HepG2 (cell line): ENCODE measurements around the gene CNTD1. TPM values are rescaled to one million over a fixed set of nuclear protein-coding genes. Genes with fewer than 3 reads are reported as not detected.

Source experiments
- ATAC-seq: fragments of 200-7000 bp; cut with Tn5 transposase; 3 replicates; pipeline ENCODE4 v1.9.1; 2020; ENCODE audit warnings: mild to moderate bottlenecking, moderate library complexity
- BruUV-seq: library from RNA; stranded (reverse); fragments of 400-500 nt; replicated peaks from 2 replicates; lab custom pipeline; 2021; lab: Mats Ljungman, UMichigan
- CTCF ChIA-PET: fragments of 300-600 bp; formaldehyde crosslinking; extraction: SDS; loops from one replicate; lab custom pipeline; 2021; ENCODE audit warnings: low total read pairs, inconsistent platforms, low intra/inter-chr PET ratio; lab: Yijun Ruan, JAX
- POLR2A ChIA-PET: fragments of 350-600 bp; sonication (Branson Sonifier 250); formaldehyde crosslinking; loops from one replicate; lab custom pipeline; 2020; ENCODE audit warnings: antibody characterized with exemption, inconsistent platforms; lab: Yijun Ruan, JAX
- DNase-seq: peaks from one replicate; pipeline ENCODE4 v3.0.0-alpha.2; 2015; ENCODE audit warnings: low spot score
- FAIRE-seq: peaks from 3 replicates; lab custom pipeline; 2011; peaks lifted over from hg19 to GRCh38; lab: Jason Lieb, UNC
- H2AFZ ChIP-seq: one replicate; pipeline ENCODE4 v1.6.1; 2011; ENCODE audit warnings: low read length, inconsistent platforms
- H3K27ac ChIP-seq: fragments of 300-600 bp; 3 replicates; pipeline ENCODE4 v1.8.0; 2011; ENCODE audit warnings: mixed run types, mild to moderate bottlenecking, mixed read lengths, low read length, inconsistent platforms; ENCODE audit not compliant: insufficient read depth; ENCODE audit errors: extremely low read length
- H3K27me3 ChIP-seq, 2 experiments: fragments of 200-600 bp in 1 of 2; 2 replicates in 1 of 2; 3 replicates in 1 of 2; pipeline versions ENCODE4 v1.6.0 to v1.8.0; 2011; ENCODE audit warnings: low read length in 2 of 2, mild to moderate bottlenecking in 2 of 2, moderate library complexity in 2 of 2, inconsistent platforms in 1 of 2; ENCODE audit not compliant: insufficient read depth in 2 of 2, control insufficient read depth in 1 of 2
- H3K36me3 ChIP-seq, 2 experiments: fragments of 200-600 bp in 1 of 2; replicated peaks in 1 of 2; 2 replicates in 1 of 2; 3 replicates in 1 of 2; pipeline versions ENCODE4 v1.5.1 to v1.8.0; 2011; ENCODE audit warnings: low read length in 2 of 2, inconsistent platforms in 1 of 2; ENCODE audit not compliant: insufficient read depth in 2 of 2, control insufficient read depth in 1 of 2
- H3K4me1 ChIP-seq: 2 replicates; pipeline ENCODE4 v1.5.1; 2012; ENCODE audit warnings: low read length, inconsistent platforms; ENCODE audit not compliant: insufficient read depth
- H3K4me2 ChIP-seq: 2 replicates; pipeline ENCODE4 v1.6.0; 2011; ENCODE audit warnings: low read depth, low read length, inconsistent platforms
- H3K4me3 ChIP-seq, 3 experiments: fragments of 200-600 bp in 1 of 3; sonication (generic), shearing (Covaris generic) in 1 of 3; replicated peaks in 1 of 3; 2 replicates each; pipeline ENCODE4 v1.5.1; 2011 to 2016; ENCODE audit warnings: low read length in 3 of 3, inconsistent platforms in 2 of 3, low read depth in 2 of 3, mild to moderate bottlenecking in 2 of 3, control low read depth in 1 of 3, mixed read lengths in 1 of 3; ENCODE audit not compliant: insufficient read depth in 1 of 3
- H3K79me2 ChIP-seq: one replicate; pipeline ENCODE4 v1.6.1; 2011; ENCODE audit warnings: low read length, inconsistent platforms; ENCODE audit not compliant: insufficient read depth
- H3K9ac ChIP-seq: 2 replicates; pipeline ENCODE4 v1.6.0; 2011; ENCODE audit warnings: mild to moderate bottlenecking, low read depth, low read length, inconsistent platforms; ENCODE audit not compliant: insufficient read depth
- H3K9me3 ChIP-seq: 2 replicates; pipeline ENCODE4 v1.5.1; 2012; ENCODE audit warnings: mild to moderate bottlenecking, low read length
- H4K20me1 ChIP-seq: 2 replicates; pipeline ENCODE4 v1.6.0; 2011; ENCODE audit warnings: inconsistent platforms, mild to moderate bottlenecking, low read length, moderate library complexity; ENCODE audit not compliant: insufficient read depth
- AGO2 ChIP-seq: fragments of 200-400 bp; formaldehyde crosslinking; optimal IDR thresholded peaks from 2 replicates; pipeline ENCODE3; 2017; ENCODE audit warnings: mild to moderate bottlenecking, low read depth, low read length, moderate library complexity
- ARHGAP35 ChIP-seq: sonication (generic); formaldehyde crosslinking; IDR thresholded peaks from 2 replicates; pipeline ENCODE4 v1.9.0; 2022; ENCODE audit warnings: mild to moderate bottlenecking, inconsistent platforms, moderate library complexity, missing genetic modification reagents, borderline replicate concordance
- GLI4 ChIP-seq: sonication (generic); formaldehyde crosslinking; IDR thresholded peaks from 2 replicates; pipeline ENCODE4 v1.5.1; 2020; ENCODE audit warnings: missing genetic modification reagents, mild to moderate bottlenecking, moderate library complexity, borderline replicate concordance
- HNF4A ChIP-seq: sonication (generic); formaldehyde crosslinking; IDR thresholded peaks from 2 replicates; pipeline ENCODE4 v1.4.0; 2020; ENCODE audit warnings: missing genetic modification reagents
- HNRNPL ChIP-seq: fragments of 200-400 bp; formaldehyde crosslinking; IDR thresholded peaks from 2 replicates; pipeline ENCODE4 v1.6.1; 2017; ENCODE audit warnings: mild to moderate bottlenecking, low read depth, low read length
- NFIB ChIP-seq: sonication (generic); formaldehyde crosslinking; IDR thresholded peaks from 2 replicates; pipeline ENCODE4 v1.9.0; 2021; ENCODE audit warnings: missing genetic modification reagents, mild to moderate bottlenecking, borderline replicate concordance
- POLR2AphosphoS2 ChIP-seq: IDR thresholded peaks from 2 replicates; pipeline ENCODE4 v1.6.1; 2011; ENCODE audit warnings: low read depth, low read length, improper control_type of control experiment
- POLR2AphosphoS5 ChIP-seq: IDR thresholded peaks from 2 replicates; pipeline ENCODE4 v1.6.1; 2012; ENCODE audit warnings: low read depth, low read length
- RARG ChIP-seq: sonication (generic); formaldehyde crosslinking; IDR thresholded peaks from 2 replicates; pipeline ENCODE4 v1.4.0; 2020; ENCODE audit warnings: low read depth, mild to moderate bottlenecking, missing genetic modification reagents
- RBM22 ChIP-seq: fragments of 200-400 bp; formaldehyde crosslinking; optimal IDR thresholded peaks from 2 replicates; pipeline ENCODE3; 2017; ENCODE audit warnings: mild to moderate bottlenecking, low read length, moderate library complexity
- SMAD9 ChIP-seq: sonication (generic); formaldehyde crosslinking; IDR thresholded peaks from 2 replicates; pipeline ENCODE4 v1.5.1; 2020; ENCODE audit warnings: mild to moderate bottlenecking, missing genetic modification reagents
- SSRP1 ChIP-seq: IDR thresholded peaks from 2 replicates; pipeline ENCODE4 v1.6.1; 2016; ENCODE audit warnings: control low read depth
- TRIM24 ChIP-seq: sonication (generic); formaldehyde crosslinking; IDR thresholded peaks from 2 replicates; pipeline ENCODE4 v1.8.0; 2022; ENCODE audit warnings: mild to moderate bottlenecking, missing genetic modification reagents
- ZKSCAN1 ChIP-seq: fragments of 150-350 bp; IDR thresholded peaks from 2 replicates; pipeline ENCODE4 v1.6.1; 2014; ENCODE audit warnings: low read length
- ZNF343 ChIP-seq: sonication (generic); formaldehyde crosslinking; IDR thresholded peaks from 2 replicates; pipeline ENCODE4 v1.4.0; 2020; ENCODE audit warnings: mild to moderate bottlenecking, missing genetic modification reagents
- ZNF781 ChIP-seq: sonication (generic); formaldehyde crosslinking; IDR thresholded peaks from 2 replicates; pipeline ENCODE4 v1.5.1; 2020; ENCODE audit warnings: borderline replicate concordance, mild to moderate bottlenecking, missing genetic modification reagents; ENCODE audit errors: not compliant biosample characterization
- ZNF816 ChIP-seq: sonication (generic); formaldehyde crosslinking; IDR thresholded peaks from 2 replicates; pipeline ENCODE4 v1.8.0; 2022; ENCODE audit warnings: missing genetic modification reagents, mild to moderate bottlenecking, borderline replicate concordance
- WGBS: methylation state at CpG from one replicate; pipeline ENCODE4 v1.1.6; 2017; ENCODE audit warnings: low lambda C conversion rate; 5-methylcytosine and 5-hydroxymethylcytosine counted together
- in situ Hi-C: cut with HindIII; loops from 2 replicates; pipeline ENCODE4 v1.10.0; 2017; ENCODE audit warnings: low pct_unique_long_range_greater_than_20kb; ENCODE audit not compliant: extremely low pct_ligation_motif_present
- intact Hi-C: fragments of 100-400 bp; cut with micrococcal nuclease; formaldehyde crosslinking; loops from one replicate; pipeline ENCODE4 v1.10.0; 2022; ENCODE audit not compliant: unreplicated experiment
- polyA plus RNA-seq, 8 experiments: library from polyadenylated mRNA; depleted of rRNA in 3 of 8; stranded (reverse) in 7 of 8; unstranded in 1 of 8; fragments of >200 nt; fragmentation: Illumina TruSeq in 4 of 8; extraction: Trizol in 4 of 8; gene quantifications; 2 replicates each; pipeline versions ENCODE4 v1.2.1 to v1.2.3, GENCODE V29; 2011 to 2016; ENCODE audit warnings: low read depth in 4 of 8, missing spikeins in 1 of 8, mixed read lengths in 1 of 8; ENCODE audit not compliant: insufficient read depth in 1 of 8
- total RNA-seq, 5 experiments: library from RNA; depleted of rRNA; stranded (reverse); fragments of >200 nt; fragmentation: Illumina TruSeq; extraction: Trizol; gene quantifications; 2 replicates each; pipeline ENCODE4 v1.2.3, GENCODE V29; 2016; ENCODE audit warnings: low read depth in 1 of 5

The CNTD1 gene
- total and polyA plus RNA-seq, 2 of the 13 experiments (the other 11 are each of a cell fraction or from before 2014, with no cell fraction given), result 0.11 to 0.15 TPM

GRCh38 chr17:42791948-42792347 lies 6.7 kb upstream of the CNTD1 start (continued):
- peak; percentile 88 for TF ChIP-seq HNF4A
- no peak for TF ChIP-seq ZNF343 (CRISPR knock-in tag)

DNA sequence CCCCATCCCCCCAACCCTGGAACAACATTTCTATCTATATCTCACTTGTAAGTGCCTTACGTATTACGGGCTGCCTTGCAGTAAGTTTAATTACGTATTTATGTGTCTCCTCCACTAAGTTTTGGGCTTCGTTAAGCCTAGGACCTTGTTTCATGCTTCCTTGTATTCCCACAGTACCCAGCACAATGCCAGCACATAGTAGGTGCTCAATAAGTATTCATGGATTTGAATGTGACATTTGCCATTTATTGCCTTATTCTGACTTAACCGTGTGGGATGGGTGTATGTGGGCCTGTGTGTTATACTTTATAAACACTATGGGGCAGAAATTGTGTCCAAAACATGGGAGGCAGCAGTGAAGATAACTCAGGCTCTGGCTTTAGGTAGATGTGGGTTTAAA lies 6.1 kb upstream of the CNTD1 start:
- ChIA-PET CTCF (no interaction called here), POLR2A (interaction anchor here (0.9 to 12.5 kb wide), 6 partner anchors 10 to 41 kb away, joined by 3 to 278 read pairs (median 10); partner anchors contain the start of genes PSME3, VPS25 and WNK4)
- H3K9ac ChIP-seq, result no peak overlapping the region
- no peak overlapping the region for H3K4me2 ChIP-seq
- H3K36me3 ChIP-seq, result peaks cover 2 to 8% of the 10 kb centered on the region in 2 experiments; a peak in 4 of 5 replicates
- in situ Hi-C loops, result no loop called here
- DNase-seq (no peak), FAIRE-seq (no peak), ATAC-seq (no peak)
- H3K4me1 ChIP-seq, result peaks cover 65% of the 10 kb centered on the region
- 93% methylated on average over 5 of the region's 5 CpGs for WGBS
- no peak overlapping the region for H2AFZ ChIP-seq
- no peak overlapping the region for H3K4me3 ChIP-seq
- intact Hi-C loops, result no loop called here
- no peak for TF ChIP-seq RARG
- 0 out of 2 replicates have a peak, but pooled peaks have one; percentile 70 for TF ChIP-seq GLI4 (CRISPR knock-in tag)
- TF ChIP-seq AGO2, result peak; percentile 42
- TF ChIP-seq ZKSCAN1, result peak; percentile 91
- TF ChIP-seq NFIB (CRISPR knock-in tag), result 0 out of 2 replicates have a peak, but pooled peaks have one; percentile 39
- TF ChIP-seq ZNF781 (CRISPR knock-in tag), result no peak
- no peak for TF ChIP-seq SMAD9 (CRISPR knock-in tag)
- peak; percentile 30; the same call in 1 of the 2 replicates for TF ChIP-seq POLR2AphosphoS5
- TF ChIP-seq RBM22, result peak; percentile 71
- 0 out of 2 replicates have a peak, but pooled peaks have one; percentile 39 for TF ChIP-seq POLR2AphosphoS2
- no peak for TF ChIP-seq HNRNPL
- peak; percentile 92; the same call in 1 of the 2 replicates for TF ChIP-seq SSRP1 (CRISPR knock-in tag)
- 0 out of 2 replicates have a peak, but pooled peaks have one; percentile 24 for TF ChIP-seq TRIM24 (CRISPR knock-in tag)
- TF ChIP-seq ZNF816 (CRISPR knock-in tag), result 0 out of 2 replicates have a peak, but pooled peaks have one; percentile 45
- TF ChIP-seq ARHGAP35 (CRISPR knock-in tag), result no peak
- H4K20me1 ChIP-seq, result no peaks in the 10 kb centered on the region
- no peaks in the 10 kb centered on the region for H3K9me3 ChIP-seq
- peak overlapping the region; percentile 58 for H3K27ac ChIP-seq
- H3K27me3 ChIP-seq, result no peaks in the 10 kb centered on the region; a peak in 1 of 5 replicates
- no TSS peak for BruUV-seq
- peaks cover 10% of the 10 kb centered on the region for H3K79me2 ChIP-seq
